HG02798 (cell line): ENCODE data around the gene PAX4.
"Not testable (repeated sequence)": the region's sequence is repeated elsewhere in the genome, so short reads cannot be mapped to it uniquely, and the experiment has no call there.

ENCODE experiments used
- ATAC-seq: cut with Tn5 transposase; IDR thresholded peaks from one replicate; pipeline ENCODE4 v1.9.1; 2021; ENCODE audit warnings: mild to moderate bottlenecking; ENCODE audit not compliant: unreplicated experiment, poor library complexity

The PAX4 gene

DNA sequence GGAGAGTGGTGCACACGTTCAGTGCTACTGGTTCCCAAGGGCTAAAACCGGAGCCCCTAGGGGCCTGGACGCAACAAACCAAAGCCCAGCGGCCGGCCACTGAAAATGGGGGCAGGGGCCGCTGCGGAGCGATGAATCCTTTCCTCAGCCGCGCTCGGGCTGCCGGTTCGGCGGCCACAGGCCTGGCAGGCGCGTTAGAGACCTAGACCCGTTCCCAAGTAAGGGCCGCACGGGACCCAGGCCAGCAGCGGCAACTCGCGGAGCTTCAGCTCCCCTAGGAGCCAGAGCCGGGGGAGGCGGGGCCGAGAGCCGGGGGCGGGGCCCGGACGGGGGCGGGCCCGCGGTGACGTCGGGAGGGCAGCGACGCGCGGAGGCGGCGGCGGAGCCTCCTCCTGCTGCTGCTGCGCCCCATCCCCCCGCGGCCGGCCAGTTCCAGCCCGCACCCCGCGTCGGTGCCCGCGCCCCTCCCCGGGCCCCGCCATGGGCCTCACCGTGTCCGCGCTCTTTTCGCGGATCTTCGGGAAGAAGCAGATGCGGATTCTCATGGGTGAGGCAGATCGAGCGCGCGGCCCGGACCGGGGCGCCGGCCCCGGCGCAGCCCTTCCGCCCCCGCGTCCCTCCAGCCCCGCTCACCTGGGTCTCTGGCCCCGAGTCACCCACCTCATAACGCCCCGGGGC, 29.8 kb downstream of the PAX4 start, which contains the start of gene ARF5:
Gene ARF5 (plus strand): TSS at position 393 of the 678 bp plus-strand sequence. CDS start 88 bp downstream, at position 481.
- peak; percentile 76 for ATAC-seq

DNA sequence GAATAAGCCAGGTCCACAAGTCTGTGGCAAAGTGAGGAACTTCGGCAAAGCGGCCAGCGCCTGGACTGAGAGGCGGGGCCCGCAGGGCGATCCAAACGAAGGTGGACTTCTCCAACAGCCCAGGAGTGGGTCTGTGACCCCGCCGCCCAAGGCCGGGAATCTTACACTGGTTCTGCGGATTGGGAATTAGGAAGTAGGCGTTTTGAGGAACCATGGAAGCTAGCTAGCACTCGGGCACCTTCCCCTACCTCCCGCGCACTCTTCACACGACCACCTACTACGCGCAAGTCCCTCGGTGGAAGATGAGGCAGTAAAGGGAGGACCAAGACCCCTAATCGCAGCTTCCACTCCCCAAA, 30.3 kb downstream of the PAX4 start:
- no peak for ATAC-seq

DNA sequence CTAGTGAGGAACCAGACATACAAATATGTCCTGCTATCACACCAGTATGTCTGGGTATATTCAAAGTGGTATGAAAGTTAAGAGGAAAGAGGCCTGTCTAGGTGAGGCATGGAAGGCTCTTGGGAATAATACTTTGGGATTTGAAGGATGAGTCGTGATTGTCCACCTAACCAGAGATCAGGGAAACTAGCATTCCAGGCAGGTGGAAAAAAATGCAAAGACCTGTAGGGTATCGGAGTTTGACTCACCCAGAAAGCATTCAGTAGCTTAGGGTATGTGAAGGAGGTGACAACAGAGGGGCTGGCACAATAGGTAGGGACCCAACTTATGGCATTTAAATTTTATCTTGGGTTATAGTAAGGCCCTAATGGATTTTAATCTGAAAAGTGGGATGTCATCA, 31.6 kb downstream of the PAX4 start:
- no peak for ATAC-seq

DNA sequence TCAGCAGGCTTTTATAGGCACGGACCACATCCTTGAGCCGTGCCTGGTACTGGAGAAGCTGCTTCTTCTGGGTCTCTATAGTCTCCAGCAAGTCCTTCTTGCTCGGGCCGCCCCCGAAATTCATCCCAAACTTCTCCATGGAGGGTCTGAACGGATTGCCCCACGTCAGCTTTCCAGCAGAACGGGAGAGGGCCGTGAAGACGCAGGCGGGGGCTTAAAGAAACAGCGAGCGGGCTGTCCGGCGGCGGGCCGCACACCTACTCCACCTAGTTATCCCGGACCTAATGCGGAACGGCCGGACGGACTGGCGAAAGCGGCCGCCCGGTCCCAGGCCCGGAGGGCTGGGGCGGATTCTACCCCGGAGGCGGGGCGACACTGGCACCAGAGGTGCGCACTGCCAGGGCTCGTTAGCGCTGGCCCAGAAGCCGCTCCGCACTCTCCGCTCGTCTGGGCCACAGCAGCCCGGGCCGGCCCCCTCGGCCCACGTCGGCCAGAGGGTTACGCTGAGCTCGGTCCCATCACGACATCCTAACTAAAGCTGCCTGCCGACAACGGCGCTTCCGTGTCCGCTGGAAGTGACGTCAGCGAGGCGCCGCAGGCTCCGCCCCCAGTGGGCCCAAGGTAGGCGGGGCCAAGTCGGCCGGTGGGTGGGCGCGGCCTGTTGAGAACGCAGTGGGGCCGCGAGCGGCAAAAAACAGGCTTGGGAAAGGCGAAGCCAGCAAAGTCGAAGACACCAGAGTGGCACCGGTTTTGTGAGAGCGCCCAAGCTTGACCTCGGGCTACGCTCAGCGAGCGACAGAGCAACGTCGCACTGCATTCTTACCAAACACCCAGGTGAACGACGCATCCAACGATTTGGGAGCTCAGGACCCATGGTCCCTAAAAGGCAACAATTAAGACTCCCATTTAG, 32.6 kb downstream of the PAX4 start, which contains the start of gene GCC1:
Gene GCC1 (minus strand): TSS at position 553 of the 910 bp plus-strand sequence. CDS start 414 bp downstream, at position 139.
- ATAC-seq, result peak; percentile 87

DNA sequence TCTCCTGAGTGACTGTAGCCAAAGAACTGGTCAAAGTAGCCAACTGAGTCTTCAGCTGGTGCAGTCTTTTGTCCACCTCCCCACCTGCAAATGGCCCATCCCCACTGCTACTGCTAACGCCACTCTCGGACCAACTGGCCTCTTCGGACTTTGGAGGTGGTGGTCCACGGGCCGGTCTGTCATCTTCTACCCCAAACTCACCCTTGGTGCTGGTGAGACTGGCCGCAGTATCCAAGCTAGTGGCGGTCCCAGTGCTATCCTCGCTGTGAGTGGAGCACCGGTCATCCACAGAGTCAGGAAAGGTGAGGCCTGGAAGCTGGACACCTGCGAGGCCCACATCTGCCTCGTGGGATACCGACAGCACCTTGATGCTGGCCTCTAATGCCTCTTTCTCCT, 33.3 kb downstream of the PAX4 start:
- ATAC-seq, result no peak

DNA sequence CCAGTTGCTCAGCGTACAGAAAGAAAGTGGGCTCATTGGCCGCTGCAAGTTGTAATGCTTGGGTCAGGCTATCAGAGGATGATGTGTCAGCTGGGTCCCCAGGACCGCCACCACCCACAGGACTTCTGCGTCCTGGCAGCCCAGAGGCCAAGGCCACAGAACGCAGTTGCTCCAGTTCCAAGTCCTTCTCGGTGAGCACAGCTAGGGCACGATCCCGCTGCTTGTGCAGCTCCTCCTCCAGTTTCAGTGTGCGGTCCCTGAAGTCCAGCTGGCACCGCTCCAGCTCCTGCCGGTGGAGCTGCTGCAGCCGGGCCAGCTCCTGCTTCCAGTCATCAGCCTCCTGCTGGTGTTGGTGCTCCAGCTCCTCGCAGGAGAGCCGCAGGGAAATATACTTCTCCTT, 35.6 kb downstream of the PAX4 start:
- ATAC-seq, result no peak

DNA sequence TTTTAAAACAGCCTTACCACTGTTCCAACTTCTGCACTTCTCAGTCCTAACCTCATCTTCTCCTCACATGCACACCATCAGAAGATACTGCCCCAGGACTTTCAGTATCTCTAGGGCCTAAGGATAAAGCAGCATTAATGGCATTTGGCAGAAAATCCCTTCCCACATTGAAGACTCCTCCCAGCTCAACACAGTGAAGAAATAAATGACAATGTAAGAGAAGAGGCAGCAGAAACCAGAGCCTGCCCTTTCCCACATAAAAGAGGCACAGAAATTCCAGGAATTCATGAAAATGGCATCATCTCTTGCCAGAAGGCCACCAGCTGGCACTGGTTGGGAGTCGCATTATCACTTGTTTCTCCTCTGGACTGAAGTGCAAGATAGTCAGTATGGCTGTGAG, 36.2 kb downstream of the PAX4 start:
- ATAC-seq, result no peak

DNA sequence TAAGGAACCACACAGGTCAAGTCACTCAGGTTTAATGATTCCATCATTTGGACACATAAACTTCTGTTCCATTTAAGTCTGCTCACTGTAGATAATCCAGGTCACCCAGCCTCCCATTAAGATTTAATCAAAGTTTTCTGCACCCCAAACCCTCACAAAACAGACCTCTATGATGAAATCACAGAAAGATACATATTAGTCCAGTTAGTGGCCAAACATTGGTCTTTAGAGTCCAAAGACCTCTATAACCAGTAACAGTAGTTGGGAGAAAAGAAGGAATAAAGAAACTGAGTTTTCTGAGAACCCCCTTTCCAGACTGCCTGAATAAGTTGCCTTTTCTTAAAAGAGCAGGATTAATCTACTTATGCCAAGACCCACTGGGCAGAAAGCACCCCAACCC, 37.3 kb downstream of the PAX4 start:
- no peak for ATAC-seq

DNA sequence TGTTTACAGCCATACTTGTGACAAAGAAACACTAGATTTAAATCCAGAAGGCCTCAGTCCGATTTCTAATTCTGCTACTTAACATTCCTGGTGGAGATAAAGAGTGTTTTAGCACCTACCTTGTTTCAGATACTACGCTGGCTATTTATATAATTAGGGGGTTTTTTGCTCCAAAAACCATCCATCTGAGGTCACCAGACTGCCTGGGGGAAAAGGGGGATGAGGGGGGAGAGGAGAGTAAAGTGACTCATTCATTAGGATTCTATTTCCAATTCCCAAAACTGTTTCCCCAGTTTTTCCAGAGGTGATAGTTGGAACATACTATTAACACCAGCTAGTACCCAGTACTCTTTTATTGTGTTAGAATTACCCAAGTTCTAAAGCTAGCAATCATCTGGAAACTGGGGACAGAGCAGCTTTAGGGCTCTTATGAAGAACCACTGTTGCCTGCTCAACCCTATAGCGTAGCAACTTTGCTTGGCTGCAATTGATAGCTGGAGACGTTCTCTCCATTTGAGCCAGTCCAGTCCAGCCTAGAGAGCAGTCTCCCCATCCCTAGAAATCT, 39.1 kb downstream of the PAX4 start:
- ATAC-seq, result no peak

DNA sequence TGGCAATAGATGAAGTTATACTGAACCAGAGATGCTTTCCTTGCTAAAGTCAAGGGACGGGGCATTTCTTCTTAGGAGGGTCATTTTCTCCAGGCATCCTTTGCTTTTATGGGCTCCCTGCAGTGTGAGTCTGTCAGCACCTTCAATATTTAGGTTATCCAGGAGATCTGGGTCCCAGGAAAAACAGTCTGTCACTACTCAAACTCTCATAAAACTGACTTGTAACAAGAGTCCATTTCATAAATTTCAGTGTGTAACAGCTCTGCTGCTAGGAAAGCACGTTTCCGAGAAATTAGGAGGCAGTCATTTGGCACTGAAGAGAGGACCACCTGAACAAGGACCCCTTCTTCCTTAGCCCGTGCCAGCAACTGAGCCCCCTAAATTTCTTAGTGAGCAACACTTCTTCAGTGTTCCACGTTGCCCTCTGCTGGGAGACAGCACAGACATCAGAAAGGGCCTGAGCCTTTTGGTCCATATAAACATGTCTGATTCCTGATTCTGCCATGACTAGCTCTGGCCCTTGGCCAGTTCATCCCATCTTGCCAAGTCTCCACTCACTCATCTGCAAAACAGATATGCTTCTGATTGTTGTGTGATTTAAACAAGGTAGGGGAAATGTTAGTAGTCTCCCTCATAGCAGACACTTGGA, 39.8 kb downstream of the PAX4 start:
- ATAC-seq, result no peak

DNA sequence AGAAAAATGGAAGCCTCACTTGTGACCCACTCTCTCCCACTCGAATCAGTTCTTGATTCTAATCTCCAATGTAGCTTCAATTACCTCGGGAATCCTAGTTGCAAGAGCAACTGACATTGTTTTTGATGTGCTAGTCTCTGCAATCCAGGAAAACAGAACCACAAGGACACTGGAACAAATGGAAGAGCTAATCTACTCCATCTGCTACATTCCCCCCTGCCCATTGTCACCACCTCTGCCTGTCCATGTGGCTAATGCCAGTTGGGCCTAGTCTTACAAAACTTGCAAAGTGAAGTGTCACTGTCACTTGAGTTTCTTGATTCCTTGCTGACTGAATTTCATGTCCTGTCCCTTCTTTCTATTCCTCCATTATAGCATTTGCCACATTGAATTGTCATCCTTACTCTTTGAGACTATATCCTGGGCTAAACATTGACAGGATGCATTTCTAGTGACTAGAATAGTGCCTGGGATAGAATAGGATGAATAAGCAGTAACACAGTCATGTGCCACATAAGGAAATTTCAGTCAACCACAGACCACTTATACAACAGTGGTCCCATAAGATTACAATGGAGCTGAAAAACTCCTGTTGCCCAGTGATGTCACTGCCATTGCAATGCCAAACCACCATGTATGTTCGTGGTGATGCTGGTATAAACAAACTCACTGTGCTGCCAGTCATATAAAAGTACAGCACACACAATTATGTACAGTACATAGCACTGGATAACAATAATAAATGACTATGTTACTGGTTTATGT, 46.0 kb downstream of the PAX4 start:
- no peak for ATAC-seq

DNA sequence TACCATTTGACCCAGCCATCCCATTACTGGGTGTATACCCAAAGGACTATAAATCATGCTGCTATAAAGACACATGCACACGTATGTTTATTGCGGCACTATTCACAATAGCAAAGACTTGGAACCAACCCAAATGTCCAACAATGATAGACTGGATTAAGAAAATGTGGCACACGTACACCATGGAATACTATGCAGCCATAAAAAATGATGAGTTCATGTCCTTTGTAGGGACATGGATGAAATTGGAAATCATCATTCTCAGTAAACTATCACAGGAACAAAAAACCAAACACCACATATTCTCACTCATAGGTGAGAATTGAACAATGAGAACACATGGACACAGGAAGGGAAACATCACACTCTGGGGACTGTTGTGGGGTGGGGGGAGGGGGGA, 49.9 kb downstream of the PAX4 start:
- ATAC-seq, result not testable (repeated sequence)

DNA sequence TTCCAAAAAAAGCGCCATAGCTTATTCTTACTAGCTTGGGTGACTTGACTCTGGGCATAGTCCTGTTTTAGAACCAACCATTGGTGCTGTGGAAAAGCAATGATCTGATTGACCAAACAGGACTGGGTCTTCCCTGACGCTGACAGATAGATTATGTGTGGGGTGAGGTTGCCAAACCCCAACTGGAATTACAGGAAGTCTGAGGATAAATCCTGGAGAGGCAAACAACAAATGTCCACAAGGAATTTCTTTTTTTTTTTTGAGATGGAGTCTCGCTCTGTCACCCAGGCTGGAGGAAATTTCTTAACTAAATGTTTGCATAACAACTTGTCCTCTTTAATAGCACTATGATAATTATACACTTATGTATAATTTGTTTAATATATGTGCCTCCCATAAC, 51.7 kb downstream of the PAX4 start:
- no peak for ATAC-seq
